ENCODE data around the gene GPC6. TPM values are rescaled to one million over a fixed set of nuclear protein-coding genes. Genes with fewer than 3 reads are reported as not detected.

The GPC6 gene
- total and polyA plus RNA-seq, 2 donors (not counting 3 experiments of a cell fraction or from before 2014, with no cell fraction given) = 0.01 TPM; not detected in 1

DNA sequence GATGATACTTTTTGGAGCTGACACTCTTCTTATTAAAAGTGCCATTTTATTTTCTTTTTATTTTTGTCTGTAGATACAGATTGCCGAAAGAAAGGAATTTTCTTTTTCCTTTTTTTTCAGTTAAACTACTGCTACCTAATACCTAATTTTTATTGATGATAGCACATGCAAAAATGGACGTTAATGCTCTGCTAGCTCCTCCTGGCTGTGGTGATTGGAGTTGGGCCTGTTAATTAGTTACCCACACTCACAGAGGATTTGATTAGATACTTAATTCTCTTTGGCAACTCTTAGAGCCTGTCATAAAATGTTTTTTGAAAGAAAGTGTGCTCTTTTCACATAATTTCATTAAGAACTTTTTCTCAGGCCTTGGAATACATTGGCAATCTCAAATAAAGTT is 886.1 kb downstream of the GPC6 start:
- no peak overlapping the region for H3K4me3 ChIP-seq (replicated peaks in 1 of 3; ENCODE audit: insufficient read depth in 1 of 3, low read depth in 1 of 3, low read length in 3 of 3)
- ChIA-PET CTCF (no interaction called here), POLR2A (no interaction called here)
- BruUV-seq (replicated peaks) = no TSS peak
- no peak overlapping the region for H2AFZ ChIP-seq (ENCODE audit: low read depth, low read length)
- no peak overlapping the region for H3K9ac ChIP-seq (replicated peaks; ENCODE audit: extremely low read depth, insufficient read depth, low read length)
- intact Hi-C loops (cut with micrococcal nuclease) = no loop called here
- no peaks in the 10 kb centered on the region for H3K9me1 ChIP-seq (replicated peaks; ENCODE audit: control insufficient read depth, extremely low read depth, insufficient read depth, low read length)
- TF ChIP-seq POLR2AphosphoS5 (IDR thresholded peaks at IDR 0.05; ENCODE audit: insufficient read depth, low read depth, low read length) = no peak
- TF ChIP-seq, protein P1, sequence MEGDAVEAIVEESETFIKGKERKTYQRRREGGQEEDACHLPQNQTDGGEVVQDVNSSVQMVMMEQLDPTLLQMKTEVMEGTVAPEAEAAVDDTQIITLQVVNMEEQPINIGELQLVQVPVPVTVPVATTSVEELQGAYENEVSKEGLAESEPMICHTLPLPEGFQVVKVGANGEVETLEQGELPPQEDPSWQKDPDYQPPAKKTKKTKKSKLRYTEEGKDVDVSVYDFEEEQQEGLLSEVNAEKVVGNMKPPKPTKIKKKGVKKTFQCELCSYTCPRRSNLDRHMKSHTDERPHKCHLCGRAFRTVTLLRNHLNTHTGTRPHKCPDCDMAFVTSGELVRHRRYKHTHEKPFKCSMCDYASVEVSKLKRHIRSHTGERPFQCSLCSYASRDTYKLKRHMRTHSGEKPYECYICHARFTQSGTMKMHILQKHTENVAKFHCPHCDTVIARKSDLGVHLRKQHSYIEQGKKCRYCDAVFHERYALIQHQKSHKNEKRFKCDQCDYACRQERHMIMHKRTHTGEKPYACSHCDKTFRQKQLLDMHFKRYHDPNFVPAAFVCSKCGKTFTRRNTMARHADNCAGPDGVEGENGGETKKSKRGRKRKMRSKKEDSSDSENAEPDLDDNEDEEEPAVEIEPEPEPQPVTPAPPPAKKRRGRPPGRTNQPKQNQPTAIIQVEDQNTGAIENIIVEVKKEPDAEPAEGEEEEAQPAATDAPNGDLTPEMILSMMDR (IDR thresholded peaks at IDR 0.05; ENCODE audit: extremely low read depth in 1 of 2, insufficient read depth in 1 of 2, low read depth in 1 of 2, low read length in 2 of 2) = no peak
- TF ChIP-seq JUN (IDR thresholded peaks at IDR 0.05; ENCODE audit: borderline replicate concordance, insufficient read depth, insufficient read length, low read depth) = no peak
- TF ChIP-seq POLR2A (IDR thresholded peaks at IDR 0.05; ENCODE audit: low read depth, low read length) = no peak
- TF ChIP-seq, protein P2, sequence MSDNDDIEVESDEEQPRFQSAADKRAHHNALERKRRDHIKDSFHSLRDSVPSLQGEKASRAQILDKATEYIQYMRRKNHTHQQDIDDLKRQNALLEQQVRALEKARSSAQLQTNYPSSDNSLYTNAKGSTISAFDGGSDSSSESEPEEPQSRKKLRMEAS (IDR thresholded peaks at IDR 0.05; ENCODE audit: insufficient read depth, insufficient read length) = no peak
- no peak for TF ChIP-seq EZH2 (IDR thresholded peaks at IDR 0.05; ENCODE audit: borderline replicate concordance, low read depth, low read length, severe bottlenecking)
- TF ChIP-seq GATA2 (IDR thresholded peaks at IDR 0.05; ENCODE audit: insufficient read depth, insufficient read length, low read depth, low read length) = no peak
- no peak for TF ChIP-seq MYC (IDR thresholded peaks at IDR 0.05; ENCODE audit: low read depth, low read length)
- TF ChIP-seq FOS (IDR thresholded peaks at IDR 0.05; ENCODE audit: borderline replicate concordance, insufficient read depth, low read length) = no peak
- H4K20me1 ChIP-seq (replicated peaks; ENCODE audit: control insufficient read depth, extremely low read depth, insufficient read depth, low read length) = no peaks in the 10 kb centered on the region
- H3K9me3 ChIP-seq (replicated peaks; ENCODE audit: control insufficient read depth, insufficient read depth, low read length) = no peaks in the 10 kb centered on the region
- no peaks in the 10 kb centered on the region for H3K36me3 ChIP-seq (ENCODE audit: control insufficient read depth in 2 of 2, extremely low read depth in 1 of 2, insufficient read depth in 2 of 2, low read length in 2 of 2)
- no peaks in the 10 kb centered on the region for H3K79me2 ChIP-seq (ENCODE audit: control insufficient read depth, insufficient read depth, low read length)
- H3K4me2 ChIP-seq (ENCODE audit: insufficient read depth, low read length) = no peak overlapping the region
- no peak for DNase-seq (ENCODE audit: low read depth, low spot score)
- FAIRE-seq = no peak
- H3K27ac ChIP-seq (ENCODE audit: insufficient read depth, low read depth, low read length) = no peak overlapping the region
- dilution Hi-C loops (cut with MboI; ENCODE audit: extremely low pct_ligation_motif_present, low sequenced_read_pairs) = no loop called here
- H3K4me1 ChIP-seq (ENCODE audit: control insufficient read depth, extremely low read depth, insufficient read depth, low read length) = no peaks in the 10 kb centered on the region
- no peaks in the 10 kb centered on the region for H3K27me3 ChIP-seq (ENCODE audit: control insufficient read depth in 2 of 2, insufficient read depth in 2 of 2, low read length in 2 of 2)

All from endothelial cell of umbilical vein (primary cell).